Superior temporal gyrus (tissue), 1 donor: Measurements from ENCODE around the gene MAP3K8.
"Not testable (repeated sequence)": the region's sequence is repeated elsewhere in the genome, so short reads cannot be mapped to it uniquely, and the experiment has no call there.

ENCODE experiments used
- DNase-seq: peaks from one replicate; pipeline ENCODE4 v3.0.0-alpha.2; 2016; ENCODE audit errors: extremely low spot score

Gene MAP3K8

DNA sequence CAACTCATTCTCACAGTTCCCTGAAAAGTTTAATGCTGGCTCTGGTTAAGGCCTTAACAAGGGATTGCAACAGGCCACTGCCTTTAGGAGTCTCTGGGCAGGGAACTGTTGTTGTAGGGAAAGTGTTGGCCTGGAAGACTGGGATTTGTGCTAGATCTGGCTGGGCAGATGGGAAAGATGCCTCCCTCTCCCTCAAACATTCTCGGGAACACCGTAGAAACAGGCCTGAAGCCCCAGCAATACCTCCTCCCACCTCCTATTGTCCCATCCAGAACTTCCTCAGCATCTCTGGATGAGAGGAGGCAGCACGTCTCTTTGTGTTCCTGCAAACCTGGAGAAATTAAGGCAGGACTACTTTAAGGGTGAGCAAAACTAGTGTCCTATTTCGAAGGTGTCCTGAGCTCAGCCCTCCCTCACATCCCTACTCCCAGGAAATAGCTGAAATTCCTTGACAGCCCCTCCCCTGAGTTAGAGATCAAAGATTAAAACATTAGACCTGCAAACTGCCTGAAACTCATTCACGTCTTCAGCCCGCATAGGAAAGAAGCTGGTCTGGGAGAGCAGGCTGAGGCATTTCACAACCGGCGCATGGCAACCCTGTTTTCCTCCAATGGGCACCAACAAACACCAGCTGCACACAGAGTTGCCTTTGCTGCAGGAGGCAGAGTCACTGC, 10.9 kb upstream of the MAP3K8 start:
- no peak for DNase-seq

GRCh38 chr10:30423655-30424275, 10.2 kb upstream of the MAP3K8 start:
- not testable (repeated sequence) for DNase-seq

GRCh38 chr10:30425336-30426075, 8.5 kb upstream of the MAP3K8 start:
- no peak for DNase-seq

GRCh38 chr10:30430544-30431298, 3.3 kb upstream of the MAP3K8 start:
- no peak for DNase-seq

DNA sequence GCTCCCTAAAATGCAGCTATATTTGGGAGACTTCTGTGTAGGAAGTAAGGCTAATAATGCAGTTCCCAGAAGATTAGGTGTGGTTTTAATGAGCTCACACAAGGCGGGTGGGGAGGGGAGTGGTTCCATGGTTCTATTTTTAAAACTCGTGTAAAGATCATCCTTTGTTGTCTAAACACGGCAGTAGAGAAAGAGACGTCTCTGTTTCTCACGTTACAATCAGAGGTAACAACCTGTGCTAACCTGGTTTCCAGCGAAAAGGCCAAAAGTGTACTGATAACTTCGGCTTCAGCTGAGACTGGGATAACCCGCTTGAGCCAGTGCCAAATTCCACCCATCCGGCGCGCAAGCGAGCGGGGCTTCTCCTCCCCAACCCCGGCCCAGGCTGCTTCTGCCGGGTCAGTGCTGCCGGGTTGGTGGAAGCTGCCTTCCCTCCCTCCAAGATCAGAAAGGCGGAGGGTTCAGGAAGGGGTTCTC, 2.5 kb upstream of the MAP3K8 start:
- DNase-seq: no peak

- no peak for DNase-seq
Measured at GRCh38 chr10:30432622-30433305, 1.2 kb upstream of the MAP3K8 start.

GRCh38 chr10:30433306-30433729, 666 bp upstream of the MAP3K8 start:
- no peak for DNase-seq

DNA sequence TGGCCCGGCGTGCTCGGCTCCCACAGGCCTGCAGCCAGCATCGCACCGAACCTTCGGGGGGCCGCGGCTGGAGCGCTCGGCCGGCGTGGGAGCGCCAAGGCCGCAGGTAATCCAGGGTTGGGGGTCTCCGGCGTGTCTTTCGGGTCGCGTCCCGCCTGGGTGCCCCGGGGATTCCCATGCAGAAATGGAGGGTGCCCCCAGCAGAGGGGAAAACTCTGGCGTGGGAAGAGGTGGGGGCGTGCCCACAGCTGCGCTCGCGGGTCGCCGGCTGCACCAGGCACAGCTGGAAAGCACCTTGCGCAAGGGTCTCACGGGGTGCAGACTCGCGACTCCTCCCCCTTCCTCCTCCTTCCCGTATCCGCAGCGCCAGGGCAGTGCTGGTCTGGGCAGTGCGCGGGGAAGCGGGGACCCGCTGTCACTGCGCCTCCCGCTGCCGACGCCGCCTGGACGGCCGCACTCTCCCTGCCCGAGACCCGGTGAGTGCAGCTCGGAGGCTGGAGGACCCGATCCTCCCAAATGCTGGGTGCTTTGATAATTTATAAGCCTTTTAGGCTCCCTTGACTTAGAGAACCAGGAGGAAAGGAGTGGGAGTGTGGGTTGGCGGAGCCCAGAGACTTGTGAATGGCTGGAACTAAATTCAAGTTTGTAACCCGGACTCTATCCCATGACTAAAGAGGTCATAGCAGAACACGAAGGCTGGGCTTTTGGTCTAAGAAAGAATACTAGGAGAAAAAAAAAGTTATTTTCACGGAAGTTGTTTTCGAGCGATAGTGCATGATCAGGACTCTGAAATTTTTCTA, 489 bp downstream of the MAP3K8 start:
- DNase-seq: peak; percentile 53

DNA sequence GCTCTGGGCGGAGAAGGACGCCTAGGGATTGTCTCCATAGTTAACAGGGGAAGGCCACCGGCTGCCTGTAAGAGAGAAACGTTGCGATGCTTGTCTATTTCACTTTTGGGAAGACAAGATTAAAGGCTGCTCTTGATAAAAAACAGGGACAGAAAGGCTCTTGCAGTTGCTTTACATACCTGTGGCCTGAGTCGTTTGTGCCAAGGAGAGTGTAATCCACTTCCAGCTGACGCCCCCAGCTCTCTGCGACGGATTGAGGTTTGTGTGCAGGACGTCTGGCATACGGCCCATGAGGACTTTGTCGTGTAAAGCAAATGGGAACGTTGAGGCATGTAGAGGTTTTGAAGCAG, 1.1 kb downstream of the MAP3K8 start:
- DNase-seq: no peak

GRCh38 chr10:30435499-30436167, 1.6 kb downstream of the MAP3K8 start:
- DNase-seq: not testable (repeated sequence)

DNA sequence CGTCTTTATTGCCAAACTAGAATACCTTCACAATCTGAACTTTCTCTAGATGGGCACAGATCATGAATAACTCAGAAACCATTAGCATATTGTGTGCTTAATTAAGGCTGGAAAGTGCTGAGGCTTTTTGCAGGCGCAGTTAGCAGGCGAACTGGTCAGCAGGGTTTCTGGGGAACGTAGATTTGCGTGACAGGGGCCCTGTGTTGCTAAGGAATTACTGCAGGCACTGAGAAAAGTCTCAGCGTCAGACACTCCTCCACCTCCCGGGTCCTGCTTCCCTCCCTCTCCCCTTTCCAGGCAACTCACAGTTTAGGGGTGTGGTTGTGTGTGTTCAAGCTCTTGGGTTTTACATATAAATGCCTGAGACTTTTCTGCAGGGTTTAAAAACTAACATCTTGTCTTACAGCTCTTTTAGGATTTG, 2.2 kb downstream of the MAP3K8 start:
- no peak for DNase-seq

GRCh38 chr10:30436671-30437030, 2.7 kb downstream of the MAP3K8 start:
- no peak for DNase-seq

GRCh38 chr10:30437031-30437841, 3.3 kb downstream of the MAP3K8 start:
- DNase-seq: no peak

- DNase-seq: no peak
Measured at GRCh38 chr10:30438021-30438850, 4.3 kb downstream of the MAP3K8 start.

- no peak for DNase-seq
Measured at GRCh38 chr10:30439931-30440330, 5.9 kb downstream of the MAP3K8 start.

DNA sequence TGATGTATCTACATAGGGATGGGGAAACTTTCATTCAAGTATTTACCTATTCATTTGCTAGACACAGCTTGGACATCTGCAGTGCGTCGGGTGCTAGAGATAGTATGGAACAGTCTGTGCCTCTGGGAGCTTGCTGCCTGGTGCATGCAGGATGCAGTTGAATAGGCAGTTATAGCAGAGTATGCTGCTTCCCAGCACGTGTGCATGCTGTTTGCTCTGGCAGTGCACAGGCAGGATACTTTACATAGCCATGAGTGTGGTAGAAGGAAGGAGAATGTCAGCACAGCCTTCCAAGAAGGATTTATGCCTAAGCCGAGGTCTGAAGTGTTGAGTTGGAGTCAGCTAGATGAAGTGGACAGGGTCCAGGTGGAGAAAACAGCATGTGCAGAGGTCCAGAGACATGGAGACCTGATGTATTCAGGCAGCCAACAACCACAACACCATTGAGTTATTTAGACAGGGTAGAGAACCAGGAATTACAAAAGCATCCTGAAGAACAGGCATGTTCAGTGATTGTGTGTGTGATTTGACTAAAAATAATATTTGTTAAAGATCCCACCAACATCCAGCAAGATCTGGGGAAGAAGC, 8.1 kb downstream of the MAP3K8 start:
- DNase-seq: no peak

- no peak for DNase-seq
Measured at GRCh38 chr10:30443049-30443448, 9.1 kb downstream of the MAP3K8 start.

GRCh38 chr10:30445711-30446110, 11.7 kb downstream of the MAP3K8 start:
- DNase-seq: no peak
